H9 (cell line): ENCODE measurements around the gene CRACR2A. TPM values are rescaled to one million over a fixed set of nuclear protein-coding genes. Genes with fewer than 3 reads are reported as not detected.

Source experiments
- DNase-seq: peaks from one replicate; pipeline ENCODE4 v3.0.0-alpha.2; 2017
- H2AFZ ChIP-seq: one replicate; pipeline ENCODE4 v1.6.1; 2013; ENCODE audit warnings: mild to moderate bottlenecking, low read length, control low read depth, moderate library complexity
- H2AK5ac ChIP-seq: 2 replicates; pipeline ENCODE4 v1.6.1; 2013; ENCODE audit warnings: low read length, control low read depth, mixed read lengths; ENCODE audit not compliant: insufficient read length
- H2BK120ac ChIP-seq: one replicate; pipeline ENCODE4 v1.6.1; 2013; ENCODE audit warnings: low read depth, mild to moderate bottlenecking, low read length, control low read depth, inconsistent platforms; ENCODE audit not compliant: poor library complexity, severe bottlenecking
- H2BK12ac ChIP-seq: 2 replicates; pipeline ENCODE4 v1.6.1; 2013; ENCODE audit warnings: low read length, control low read depth, mixed read lengths, low read depth; ENCODE audit not compliant: insufficient read length
- H2BK15ac ChIP-seq: 2 replicates; pipeline ENCODE4 v1.6.1; 2013; ENCODE audit warnings: low read depth, low read length, control low read depth
- H2BK20ac ChIP-seq: one replicate; pipeline ENCODE4 v1.6.1; 2013; ENCODE audit warnings: low read depth, mild to moderate bottlenecking, low read length, control low read depth, inconsistent platforms; ENCODE audit not compliant: poor library complexity, severe bottlenecking
- H2BK5ac ChIP-seq: 2 replicates; pipeline ENCODE4 v1.6.1; 2013; ENCODE audit warnings: low read length, control low read depth, mixed read lengths; ENCODE audit not compliant: insufficient read length
- H3K14ac ChIP-seq: 2 replicates; pipeline ENCODE4 v1.6.1; 2013; ENCODE audit warnings: low read length, control low read depth; ENCODE audit not compliant: insufficient read depth
- H3K18ac ChIP-seq: 2 replicates; pipeline ENCODE4 v1.6.1; 2013; ENCODE audit warnings: low read depth, mild to moderate bottlenecking, mixed read lengths, low read length, control low read depth; ENCODE audit not compliant: insufficient read length
- H3K23ac ChIP-seq: 2 replicates; pipeline ENCODE4 v1.6.1; 2013; ENCODE audit warnings: low read length, control low read depth, mixed read lengths, low read depth; ENCODE audit not compliant: insufficient read length
- H3K23me2 ChIP-seq: 2 replicates; pipeline ENCODE4 v1.6.1; 2013; ENCODE audit warnings: low read depth, mild to moderate bottlenecking, mixed read lengths, low read length, control low read depth; ENCODE audit not compliant: insufficient read length, poor library complexity, severe bottlenecking
- H3K27ac ChIP-seq: 2 replicates; pipeline ENCODE4 v1.5.1; 2013; ENCODE audit warnings: low read length, control low read depth, mixed read lengths, low read depth; ENCODE audit not compliant: insufficient read length
- H3K27me3 ChIP-seq: 2 replicates; pipeline ENCODE4 v1.6.1; 2013; ENCODE audit warnings: low read length, control low read depth, inconsistent platforms; ENCODE audit not compliant: insufficient read depth
- H3K4ac ChIP-seq: 2 replicates; pipeline ENCODE4 v1.6.1; 2013; ENCODE audit warnings: low read depth, mild to moderate bottlenecking, control low read depth, inconsistent platforms, low read length, moderate library complexity
- H3K4me1 ChIP-seq: 2 replicates; pipeline ENCODE4 v1.6.1; 2013; ENCODE audit warnings: low read length, control low read depth, inconsistent platforms; ENCODE audit not compliant: insufficient read depth
- H3K4me2 ChIP-seq: 2 replicates; pipeline ENCODE4 v1.6.1; 2013; ENCODE audit warnings: low read length, control low read depth, mixed read lengths; ENCODE audit not compliant: insufficient read length, insufficient read depth
- H3K56ac ChIP-seq: 2 replicates; pipeline ENCODE4 v1.6.1; 2013; ENCODE audit warnings: low read depth, mild to moderate bottlenecking, mixed read lengths, low read length, control low read depth; ENCODE audit not compliant: insufficient read length
- H3K79me1 ChIP-seq: 2 replicates; pipeline ENCODE4 v1.6.1; 2013; ENCODE audit warnings: low read depth, mild to moderate bottlenecking, moderate library complexity, low read length, control low read depth, inconsistent platforms; ENCODE audit not compliant: insufficient read depth, poor library complexity, severe bottlenecking
- H3K79me2 ChIP-seq: 2 replicates; pipeline ENCODE4 v1.6.1; 2013; ENCODE audit warnings: low read length, control low read depth, inconsistent platforms; ENCODE audit not compliant: insufficient read depth
- H3K9ac ChIP-seq: 2 replicates; pipeline ENCODE4 v1.6.1; 2013; ENCODE audit warnings: low read length, control low read depth, mixed read lengths; ENCODE audit not compliant: insufficient read length; ENCODE audit errors: extremely low read depth
- H3K9me3 ChIP-seq: one replicate; pipeline ENCODE4 v1.6.1; 2013; ENCODE audit warnings: low read depth, low read length, inconsistent platforms; ENCODE audit not compliant: control insufficient read depth
- H3T11ph ChIP-seq: one replicate; pipeline ENCODE4 v1.6.1; 2013; ENCODE audit warnings: mild to moderate bottlenecking, low read length, control low read depth, inconsistent platforms
- H4K20me1 ChIP-seq: one replicate; pipeline ENCODE4 v1.6.1; 2013; ENCODE audit not compliant: control insufficient read depth, insufficient read length, insufficient read depth
- H4K5ac ChIP-seq: 2 replicates; pipeline ENCODE4 v1.6.1; 2013; ENCODE audit warnings: low read depth, mild to moderate bottlenecking, mixed read lengths, low read length, control low read depth; ENCODE audit not compliant: insufficient read length
- H4K8ac ChIP-seq: replicated peaks from 2 replicates; pipeline ENCODE4 v1.6.1; 2013; ENCODE audit warnings: low read length, control low read depth, mixed read lengths, low read depth; ENCODE audit not compliant: insufficient read length
- H4K91ac ChIP-seq: 2 replicates; pipeline ENCODE4 v1.6.1; 2013; ENCODE audit warnings: low read depth, mild to moderate bottlenecking, moderate library complexity, mixed read lengths, low read length, control low read depth; ENCODE audit not compliant: insufficient read length
- H3K27ac Mint-ChIP-seq, 3 experiments: 2 replicates in 2 of 3; 3 replicates in 1 of 3; pipeline ENCODE4 v1.8.0; 2020 to 2021; ENCODE audit warnings: mixed read lengths in 3 of 3, mild to moderate bottlenecking in 1 of 3, moderate library complexity in 1 of 3
- H3K27me3 Mint-ChIP-seq: 2 replicates; pipeline ENCODE4 v1.8.0; 2021; ENCODE audit warnings: low read depth, mild to moderate bottlenecking, moderate library complexity, mixed read lengths
- H3K36me3 Mint-ChIP-seq, 3 experiments: 2 replicates in 2 of 3; 3 replicates in 1 of 3; pipeline ENCODE4 v1.8.0; 2020 to 2021; ENCODE audit warnings: low read depth in 3 of 3, mixed read lengths in 3 of 3; ENCODE audit not compliant: insufficient read depth in 1 of 3
- H3K4me1 Mint-ChIP-seq, 2 experiments: 2 replicates each; pipeline ENCODE4 v1.8.0; 2020; ENCODE audit warnings: mixed read lengths in 2 of 2
- H3K4me3 Mint-ChIP-seq, 2 experiments: 2 replicates in 1 of 2; 3 replicates in 1 of 2; pipeline ENCODE4 v1.8.0; 2020 to 2021; ENCODE audit warnings: mild to moderate bottlenecking in 2 of 2, mixed read lengths in 2 of 2, moderate library complexity in 1 of 2
- H3K9me3 Mint-ChIP-seq, 2 experiments: 2 replicates in 1 of 2; 3 replicates in 1 of 2; pipeline ENCODE4 v1.8.0; 2020; ENCODE audit warnings: mild to moderate bottlenecking in 2 of 2, mixed read lengths in 2 of 2, moderate library complexity in 1 of 2
- WGBS: extraction: QIAGEN DNeasy Blood & Tissue Kit; methylation state at CpG from one replicate; pipeline ENCODE4 v1.1.7; 2013; ENCODE audit warnings: missing lambda C conversion rate, low lambda C conversion rate, mixed read lengths; ENCODE audit not compliant: insufficient read length; ENCODE audit errors: extremely low coverage; 5-methylcytosine and 5-hydroxymethylcytosine counted together
- total RNA-seq: library from RNA; stranded (reverse); gene quantifications from 2 replicates; pipeline ENCODE4 v1.2.1, GENCODE V29; 2021
- TF ChIP-seq, protein P1 (sequence below): fragments of 200-600 bp; sonication (generic); conservative IDR thresholded peaks from 3 replicates; pipeline ENCODE4 v1.8.0; 2021; ENCODE audit warnings: antibody characterized with exemption, mild to moderate bottlenecking

CRACR2A gene
- total RNA-seq, 1 experiment from 2014 or later, result 2.0 TPM

DNA sequence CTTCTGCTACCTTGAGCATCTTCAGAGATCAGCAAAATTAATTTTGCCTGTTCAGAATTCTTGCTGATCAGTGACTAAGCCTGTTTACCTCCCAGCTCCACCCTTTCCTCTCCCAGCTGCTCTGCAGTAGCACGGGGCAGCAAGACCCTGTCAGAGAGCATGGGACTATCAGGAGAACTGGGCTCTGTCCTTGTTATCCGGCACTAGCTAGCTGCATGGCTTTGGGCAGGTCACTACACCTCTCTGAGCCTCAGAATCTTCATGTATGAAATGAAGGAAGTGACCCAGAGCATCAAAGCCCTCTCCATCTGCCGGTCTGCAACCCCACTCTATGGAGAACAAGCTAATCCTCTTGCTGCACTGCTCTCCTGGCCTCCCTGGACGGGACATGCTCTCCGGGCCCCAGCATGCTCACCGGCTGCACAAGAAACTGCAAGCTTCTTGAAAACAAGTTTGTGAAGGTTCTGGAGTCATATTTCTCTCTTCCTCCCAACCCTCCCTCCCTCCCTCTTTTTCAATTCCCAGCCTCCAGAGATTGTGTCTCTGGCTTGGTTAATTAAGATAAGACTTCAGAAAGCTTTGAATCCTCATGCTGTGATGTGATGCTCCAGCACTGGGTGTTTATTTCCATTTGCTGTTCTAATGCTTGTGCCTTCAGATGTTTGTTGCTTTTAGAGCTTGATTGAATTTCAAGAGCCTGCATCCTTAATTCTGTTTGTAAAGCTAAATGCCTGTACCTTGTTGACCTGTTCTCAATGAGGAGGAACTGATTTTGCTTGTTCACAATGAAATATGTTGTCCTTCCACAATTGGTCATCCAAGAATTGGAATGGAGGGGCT lies 101.1 kb downstream of the CRACR2A start:
- no peaks in the 10 kb centered on the region for H3K36me3 Mint-ChIP-seq
- Histone ChIP-seq H3K4me2 (no peak overlapping the region), H3K9me3 (no peaks in the 10 kb centered on the region), H2AFZ (no peak overlapping the region), H3K79me1 (no peaks in the 10 kb centered on the region), H3K4ac (no peak overlapping the region), H3K27ac (no peak overlapping the region), H2BK120ac (no peak overlapping the region), H3K18ac (no peak overlapping the region), H2AK5ac (no peak overlapping the region), H4K91ac (no peak overlapping the region), H2BK15ac (no peak overlapping the region), H3K4me1 (no peaks in the 10 kb centered on the region), H2BK12ac (no peak overlapping the region), H2BK20ac (no peak overlapping the region), H3K27me3 (no peaks in the 10 kb centered on the region), H4K5ac (no peak overlapping the region), H3K56ac (no peak overlapping the region), H3K9ac (no peak overlapping the region), H4K8ac (no peak overlapping the region), H4K20me1 (no peaks in the 10 kb centered on the region), H3K14ac (no peak overlapping the region), H3K23ac (no peak overlapping the region), H3K79me2 (no peaks in the 10 kb centered on the region), H3K23me2 (no peaks in the 10 kb centered on the region), H3T11ph (no peak overlapping the region), H2BK5ac (no peak overlapping the region)
- no peak overlapping the region; a peak in 1 of 5 replicates for H3K4me3 Mint-ChIP-seq
- peaks cover 9 to 14% of the 10 kb centered on the region in 2 experiments for H3K4me1 Mint-ChIP-seq
- no peaks in the 10 kb centered on the region for H3K9me3 Mint-ChIP-seq
- TF ChIP-seq, protein P1, sequence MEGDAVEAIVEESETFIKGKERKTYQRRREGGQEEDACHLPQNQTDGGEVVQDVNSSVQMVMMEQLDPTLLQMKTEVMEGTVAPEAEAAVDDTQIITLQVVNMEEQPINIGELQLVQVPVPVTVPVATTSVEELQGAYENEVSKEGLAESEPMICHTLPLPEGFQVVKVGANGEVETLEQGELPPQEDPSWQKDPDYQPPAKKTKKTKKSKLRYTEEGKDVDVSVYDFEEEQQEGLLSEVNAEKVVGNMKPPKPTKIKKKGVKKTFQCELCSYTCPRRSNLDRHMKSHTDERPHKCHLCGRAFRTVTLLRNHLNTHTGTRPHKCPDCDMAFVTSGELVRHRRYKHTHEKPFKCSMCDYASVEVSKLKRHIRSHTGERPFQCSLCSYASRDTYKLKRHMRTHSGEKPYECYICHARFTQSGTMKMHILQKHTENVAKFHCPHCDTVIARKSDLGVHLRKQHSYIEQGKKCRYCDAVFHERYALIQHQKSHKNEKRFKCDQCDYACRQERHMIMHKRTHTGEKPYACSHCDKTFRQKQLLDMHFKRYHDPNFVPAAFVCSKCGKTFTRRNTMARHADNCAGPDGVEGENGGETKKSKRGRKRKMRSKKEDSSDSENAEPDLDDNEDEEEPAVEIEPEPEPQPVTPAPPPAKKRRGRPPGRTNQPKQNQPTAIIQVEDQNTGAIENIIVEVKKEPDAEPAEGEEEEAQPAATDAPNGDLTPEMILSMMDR, result no peak
- no peaks in the 10 kb centered on the region for H3K27me3 Mint-ChIP-seq
- no CpG with 5 or more reads among the region's 6 CpGs for WGBS
- DNase-seq, result no peak
- H3K27ac Mint-ChIP-seq, result 0 out of 7 replicates have a peak overlapping the region, but pooled peaks of 1 of the 3 experiments have one; percentile 28
